GM12878 (cell line): Measurements from ENCODE around the gene HEXIM1. TPM values are rescaled to one million over a fixed set of nuclear protein-coding genes. Genes with fewer than 3 reads are reported as not detected.

Source experiments
- ATAC-seq: fragments of 200-7000 bp; cut with Tn5 transposase; 3 replicates; pipeline ENCODE4 v1.9.1; 2020; ENCODE audit warnings: mild to moderate bottlenecking, moderate library complexity
- BruUV-seq: library from RNA; stranded (reverse); fragments of 400-500 nt; replicated peaks from 2 replicates; lab custom pipeline; 2021; lab: Mats Ljungman, UMichigan
- CTCF ChIA-PET: fragments of 300-600 bp; sonication (Branson Sonifier 250); formaldehyde crosslinking; extraction: SDS; loops from one replicate; lab custom pipeline; 2021; ENCODE audit warnings: inconsistent platforms; lab: Yijun Ruan, JAX
- POLR2A ChIA-PET: fragments of 350-600 bp; formaldehyde crosslinking; extraction: SDS; loops from one replicate; lab custom pipeline; 2021; ENCODE audit warnings: inconsistent platforms; lab: Charles Lee
- RAD21 ChIA-PET: fragments of 300-600 bp; sonication (Branson Sonifier 250); formaldehyde crosslinking; loops from one replicate; lab custom pipeline; 2023; ENCODE audit warnings: antibody characterized with exemption; ENCODE audit not compliant: unreplicated experiment; lab: Charles Lee
- SMC1A ChIA-PET: fragments of 300-600 bp; sonication (Branson Sonifier 250); formaldehyde crosslinking; loops from one replicate; lab custom pipeline; 2023; ENCODE audit not compliant: unreplicated experiment, uncharacterized antibody; lab: Charles Lee
- DNase-seq: peaks from one replicate; pipeline ENCODE4 v3.0.0-alpha.2; 2011; ENCODE audit warnings: low read depth, low spot score
- FAIRE-seq: peaks from 3 replicates; lab custom pipeline; 2011; peaks lifted over from hg19 to GRCh38; lab: Jason Lieb, UNC
- H2AFZ ChIP-seq: 2 replicates; pipeline ENCODE4 v1.6.0; 2011; ENCODE audit warnings: low read depth, low read length, control low read depth; ENCODE audit not compliant: control insufficient read depth
- H3K27ac ChIP-seq: 2 replicates; pipeline ENCODE4 v1.5.1; 2011; ENCODE audit warnings: control low read depth; ENCODE audit not compliant: control insufficient read depth, insufficient read depth
- H3K27me3 ChIP-seq, 2 experiments: replicated peaks in 1 of 2; 2 replicates each; pipeline versions ENCODE4 v1.6.0 to v1.6.1; 2011; ENCODE audit warnings: low read length in 1 of 2; ENCODE audit not compliant: control insufficient read depth in 2 of 2, insufficient read depth in 2 of 2
- H3K36me3 ChIP-seq, 2 experiments: 2 replicates each; pipeline ENCODE4 v1.5.1; 2011; ENCODE audit warnings: low read length in 1 of 2; ENCODE audit not compliant: control insufficient read depth in 2 of 2, insufficient read depth in 2 of 2
- H3K4me1 ChIP-seq: 2 replicates; pipeline ENCODE4 v1.6.1; 2011; ENCODE audit warnings: mild to moderate bottlenecking, low read length, moderate library complexity, mixed read lengths; ENCODE audit not compliant: control insufficient read depth, insufficient read depth
- H3K4me2 ChIP-seq: 2 replicates; pipeline ENCODE4 v1.6.0; 2011; ENCODE audit warnings: control low read depth; ENCODE audit not compliant: control insufficient read depth, insufficient read depth
- H3K4me3 ChIP-seq: fragments of 200-600 bp; sonication (generic); 2 replicates; pipeline ENCODE4 v1.5.1; 2016
- H3K79me2 ChIP-seq: 2 replicates; pipeline ENCODE4 v1.6.0; 2011; ENCODE audit warnings: low read length; ENCODE audit not compliant: control insufficient read depth, insufficient read depth
- H3K9ac ChIP-seq: 2 replicates; pipeline ENCODE4 v1.8.0; 2011; ENCODE audit warnings: low read length, control low read depth, mixed read lengths; ENCODE audit not compliant: control insufficient read depth, insufficient read depth
- H3K9me3 ChIP-seq: replicated peaks from 3 replicates; pipeline ENCODE4 v1.5.1; 2011; ENCODE audit warnings: mild to moderate bottlenecking, low read length; ENCODE audit not compliant: control insufficient read depth, insufficient read depth
- H4K20me1 ChIP-seq: 2 replicates; pipeline ENCODE4 v1.6.0; 2011; ENCODE audit not compliant: control insufficient read depth, insufficient read depth
- ATF7 ChIP-seq: fragments of 450-650 bp; IDR thresholded peaks from 2 replicates; pipeline ENCODE4 v1.6.1; 2016; ENCODE audit warnings: low read depth, mild to moderate bottlenecking
- HDGF ChIP-seq: fragments of 450-650 bp; IDR thresholded peaks from 2 replicates; pipeline ENCODE4 v1.6.1; 2016; ENCODE audit warnings: antibody characterized with exemption
- IKZF2 ChIP-seq, 2 experiments: fragments of 450-650 bp; IDR thresholded peaks; 2 replicates each; pipeline ENCODE4 v1.6.1; 2017; ENCODE audit warnings: mild to moderate bottlenecking in 2 of 2, moderate library complexity in 2 of 2
- IRF3 ChIP-seq: fragments of 450-650 bp; IDR thresholded peaks from 2 replicates; pipeline ENCODE4 v1.6.1; 2014; ENCODE audit warnings: mild to moderate bottlenecking
- IRF5 ChIP-seq: fragments of 450-650 bp; IDR thresholded peaks from 2 replicates; pipeline ENCODE4 v1.6.1; 2017; ENCODE audit warnings: borderline replicate concordance
- POLR2A ChIP-seq: IDR thresholded peaks from 2 replicates; pipeline ENCODE4 v1.6.1; 2011; ENCODE audit warnings: low read depth, mild to moderate bottlenecking, low read length
- SMC3 ChIP-seq: IDR thresholded peaks from 2 replicates; pipeline ENCODE4 v1.6.1; 2011; ENCODE audit warnings: low read length, improper control_type of control experiment, borderline replicate concordance
- SP1 ChIP-seq: IDR thresholded peaks from one replicate; pipeline ENCODE4 v1.6.1; 2011; ENCODE audit warnings: low read depth, low read length
- ZBTB11 ChIP-seq: fragments of 450-650 bp; formaldehyde crosslinking; IDR thresholded peaks from 2 replicates; pipeline ENCODE4 v1.5.0; 2022; ENCODE audit warnings: mild to moderate bottlenecking, missing genetic modification characterization
- ZBTB4 ChIP-seq: fragments of 450-650 bp; formaldehyde crosslinking; IDR thresholded peaks from 2 replicates; pipeline ENCODE4 v1.4.0; 2022; ENCODE audit warnings: mild to moderate bottlenecking, moderate library complexity
- ZNF24 ChIP-seq: fragments of 450-650 bp; IDR thresholded peaks from 2 replicates; pipeline ENCODE4 v1.6.1; 2017; ENCODE audit warnings: antibody characterized with exemption, mild to moderate bottlenecking
- ZNF622 ChIP-seq: fragments of 450-650 bp; IDR thresholded peaks from 2 replicates; pipeline ENCODE4 v1.6.1; 2017; ENCODE audit warnings: mild to moderate bottlenecking, inconsistent platforms
- ZSCAN29 ChIP-seq: fragments of 450-650 bp; IDR thresholded peaks from 2 replicates; pipeline ENCODE4 v1.6.1; 2017; ENCODE audit warnings: mild to moderate bottlenecking, moderate library complexity
- WGBS: methylation state at CpG from one replicate; pipeline ENCODE4 v1.1.6; 2016; ENCODE audit warnings: low lambda C conversion rate; ENCODE audit not compliant: insufficient replicate concordance, insufficient coverage; ENCODE audit errors: missing lambda C conversion rate; 5-methylcytosine and 5-hydroxymethylcytosine counted together
- in situ Hi-C: fragments of 300-500 bp; cut with MboI; formaldehyde crosslinking; loops from 9 replicates; pipeline ENCODE4 v1.14.3; 2018; ENCODE audit warnings: mixed read lengths
- intact Hi-C: fragments of 100-400 bp; cut with micrococcal nuclease; formaldehyde crosslinking; loops from one replicate; pipeline ENCODE4 v1.14.2; 2022; ENCODE audit not compliant: unreplicated experiment
- polyA plus RNA-seq, 11 experiments: library from polyadenylated mRNA; depleted of rRNA in 4 of 11; unstranded in 6 of 11; stranded (reverse) in 5 of 11; fragments of >200 nt; fragmentation: Nextera tagmentation in 4 of 11; fragmentation: Illumina TruSeq in 1 of 11; extraction: Ambion mirVana in 4 of 11; extraction: Trizol in 1 of 11; gene quantifications; 1 replicate in 1 of 11; 2 replicates in 10 of 11; pipeline versions ENCODE4 v1.2.1 to v1.2.3, GENCODE V29; 2011 to 2016; ENCODE audit warnings: inconsistent platforms in 2 of 11, missing spikeins in 2 of 11, low read depth in 1 of 11
- total RNA-seq, 4 experiments: library from RNA; depleted of rRNA in 3 of 4; stranded (reverse); fragments of >200 nt in 3 of 4; fragmentation: Illumina TruSeq in 1 of 4; extraction: Trizol in 1 of 4; gene quantifications; 2 replicates each; pipeline versions ENCODE4 v1.2.1 to v1.2.3, GENCODE V29; 2013 to 2021

The HEXIM1 gene
- total and polyA plus RNA-seq, 10 of the 15 experiments (the other 5 are each of a cell fraction or from before 2014, with no cell fraction given), result 1.9 to 24.1 (median 9.0) TPM

- Histone ChIP-seq H3K4me3 (no peak overlapping the region), H3K9ac (no peak overlapping the region), H3K36me3 (no peaks in the 10 kb centered on the region), H3K4me2 (no peak overlapping the region), H4K20me1 (no peaks in the 10 kb centered on the region), H3K9me3 (no peaks in the 10 kb centered on the region), H3K27ac (no peak overlapping the region), H3K27me3 (no peaks in the 10 kb centered on the region), H3K79me2 (peaks cover 3% of the 10 kb centered on the region; the same call in 1 of the 2 replicates), H2AFZ (no peak overlapping the region), H3K4me1 (no peaks in the 10 kb centered on the region)
- intact Hi-C loops, result no loop called here
- no peak for ATAC-seq
- in situ Hi-C loops, result no loop called here
- no TSS peak for BruUV-seq
- ChIA-PET SMC1A (interaction anchor here (0.8 kb wide), 1 partner anchor 31 kb away, joined by 3 read pairs; no protein-coding TSS in a partner anchor), POLR2A (interaction anchor here (0.6 kb wide), 2 partner anchors 13 to 68 kb away, joined by 3 read pairs; no protein-coding TSS in a partner anchor), CTCF (interaction anchor here (0.9 to 9.4 kb wide), 8 partner anchors 17 to 356 kb away, joined by 3 to 82 read pairs (median 4); partner anchors contain the start of gene HEXIM1), RAD21 (no interaction called here)
- DNase-seq, result no peak
- no peak for FAIRE-seq
- 37% methylated on average over 17 of the region's 17 CpGs for WGBS
- TF ChIP-seq ZNF622 (no peak), SP1 (no peak), HDGF (no peak), SMC3 (no peak), ZBTB4 (CRISPR knock-in tag) (no peak), IRF5 (no peak), ZBTB11 (CRISPR knock-in tag) (no peak), ZNF24 (no peak), IRF3 (no peak), POLR2A (no peak), ATF7 (no peak), IKZF2 (IDR thresholded peaks at IDR 0.05) (no peak), ZSCAN29 (no peak)
These were observed 17.3 kb upstream of the HEXIM1 start for GRCh38 chr17:45130681-45131615.
